ENCODE measurements around the gene CYFIP2.

CYFIP2 gene

DNA sequence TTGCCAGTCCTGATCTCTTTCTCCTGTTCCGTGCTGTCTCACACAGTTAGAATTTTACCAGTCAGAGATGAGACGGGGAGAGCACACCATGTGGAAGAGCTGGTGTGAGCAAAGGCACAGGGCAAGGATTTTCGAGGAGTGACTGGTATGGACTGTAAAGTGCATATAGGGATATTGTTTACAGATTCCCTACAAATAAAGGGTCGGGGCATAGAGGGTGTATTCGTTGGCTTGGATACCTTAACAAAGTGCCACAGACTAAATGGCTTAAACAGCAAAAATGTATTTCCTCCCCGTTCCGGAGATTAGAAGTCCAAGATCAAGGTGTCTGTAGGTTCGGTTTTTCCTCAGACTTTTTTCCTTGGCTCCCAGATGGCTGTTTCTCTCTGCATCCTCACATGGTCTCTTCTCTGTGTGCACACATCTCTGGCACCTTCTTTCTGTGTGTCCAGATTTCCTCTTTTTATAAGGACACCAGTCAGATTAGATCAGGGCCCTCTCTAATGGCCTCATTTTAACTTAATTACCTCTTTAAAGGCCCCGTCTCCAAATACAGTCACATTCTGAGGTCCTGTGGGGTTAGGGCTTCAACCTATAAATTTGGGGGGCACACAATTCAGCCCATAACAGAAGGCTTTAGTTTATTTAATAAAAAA is 23.4 kb downstream of the CYFIP2 start:
- Histone ChIP-seq H3K36me3 (ENCODE audit: control insufficient read depth in 2 of 2, insufficient read depth in 2 of 2, low read length in 2 of 2) (peaks cover 0 to 5% of the 10 kb centered on the region in 2 donors), H3K9ac (ENCODE audit: low read length in 2 of 2) (no peak overlapping the region), H3K27me3 (ENCODE audit: control insufficient read depth in 1 of 2, insufficient read depth in 2 of 2, low read length in 2 of 2) (no peaks in the 10 kb centered on the region), H3K27ac (ENCODE audit: low read length) (no peak overlapping the region), H3K4me1 (ENCODE audit: control insufficient read depth, insufficient read depth, low read length) (peaks cover 23% of the 10 kb centered on the region), H3K4me3 (ENCODE audit: low read length in 2 of 2) (no peak overlapping the region), H3K9me3 (ENCODE audit: control insufficient read depth in 2 of 2, low read length in 2 of 2) (no peaks in the 10 kb centered on the region)

DNA sequence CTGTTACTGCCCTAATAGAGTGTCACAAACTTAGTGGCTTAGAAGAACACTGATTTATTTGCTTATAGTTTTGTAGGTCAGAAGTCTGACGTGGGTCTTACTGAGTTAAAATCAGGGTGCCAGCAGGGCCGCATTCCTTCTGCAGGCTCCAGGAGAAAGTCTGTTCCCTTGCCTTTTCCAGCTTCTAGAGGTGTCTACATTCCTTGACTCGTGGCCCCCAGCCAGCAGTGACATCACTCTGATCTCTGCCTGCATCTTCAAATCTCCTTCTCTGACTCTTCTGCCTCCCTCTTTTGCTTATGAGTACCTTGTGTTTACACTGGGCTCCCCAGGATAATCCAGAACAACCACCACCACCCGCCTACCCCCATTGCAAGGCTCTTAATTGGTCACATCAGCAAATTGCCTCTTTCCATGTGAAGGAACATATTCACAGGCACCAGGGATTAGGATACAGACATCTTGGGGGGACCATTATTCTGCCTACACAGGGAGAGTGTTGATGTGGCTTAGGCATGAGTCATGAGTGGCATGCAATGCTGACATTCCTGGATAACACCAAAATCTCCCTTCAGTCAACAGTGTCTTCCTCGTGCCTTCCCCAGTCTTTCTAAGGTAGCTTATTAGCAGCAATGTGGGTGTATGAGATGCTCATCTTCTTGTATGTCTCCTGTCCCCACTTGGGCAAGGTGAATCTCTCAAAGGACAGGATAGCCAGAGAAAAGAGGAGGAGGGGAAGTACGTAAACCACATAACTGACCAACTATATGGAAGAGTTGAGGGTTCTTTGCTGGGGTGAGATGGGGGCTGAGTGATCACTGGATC is 24.4 kb downstream of the CYFIP2 start:
- Histone ChIP-seq H3K27ac (ENCODE audit: low read length) (no peak overlapping the region), H3K36me3 (ENCODE audit: control insufficient read depth in 2 of 2, insufficient read depth in 2 of 2, low read length in 2 of 2) (peaks cover 0 to 5% of the 10 kb centered on the region in 2 donors), H3K9ac (ENCODE audit: low read length in 2 of 2) (no peak overlapping the region), H3K4me3 (ENCODE audit: low read length in 2 of 2) (no peak overlapping the region), H3K4me1 (ENCODE audit: control insufficient read depth, insufficient read depth, low read length) (peaks cover 20% of the 10 kb centered on the region), H3K27me3 (ENCODE audit: control insufficient read depth in 1 of 2, insufficient read depth in 2 of 2, low read length in 2 of 2) (no peaks in the 10 kb centered on the region), H3K9me3 (ENCODE audit: control insufficient read depth in 2 of 2, low read length in 2 of 2) (no peaks in the 10 kb centered on the region)

- no peaks in the 10 kb centered on the region for H3K27me3 ChIP-seq (ENCODE audit: control insufficient read depth in 1 of 2, insufficient read depth in 2 of 2, low read length in 2 of 2)
- H3K27ac ChIP-seq (ENCODE audit: low read length) = no peak overlapping the region
- no peaks in the 10 kb centered on the region for H3K9me3 ChIP-seq (ENCODE audit: control insufficient read depth in 2 of 2, low read length in 2 of 2)
- H3K36me3 ChIP-seq (ENCODE audit: control insufficient read depth in 2 of 2, insufficient read depth in 2 of 2, low read length in 2 of 2) = peaks cover 0 to 5% of the 10 kb centered on the region in 2 donors
- H3K4me3 ChIP-seq (ENCODE audit: low read length in 2 of 2) = no peak overlapping the region
- H3K9ac ChIP-seq (ENCODE audit: low read length in 2 of 2) = no peak overlapping the region
- peaks cover 16% of the 10 kb centered on the region for H3K4me1 ChIP-seq (ENCODE audit: control insufficient read depth, insufficient read depth, low read length)
These were observed 25.2 kb downstream of the CYFIP2 start for GRCh38 chr5:157290981-157291711.

DNA sequence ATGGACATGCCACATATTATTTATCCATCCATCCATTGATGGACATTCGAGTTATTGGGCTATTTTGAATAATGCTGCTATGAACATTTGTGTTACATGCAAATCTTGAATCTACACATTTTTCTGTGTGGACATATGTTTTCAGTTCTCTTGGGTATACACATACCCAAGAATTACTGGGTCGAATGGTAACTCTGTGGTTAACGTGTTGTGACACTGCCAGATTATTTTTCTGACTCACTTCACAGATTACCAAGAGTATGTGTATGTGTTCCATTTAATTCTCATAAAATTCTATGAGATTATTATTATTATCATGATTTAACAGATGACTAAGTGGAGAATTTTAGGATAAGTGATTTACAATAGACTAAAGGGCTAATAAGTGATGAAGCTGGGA is 26.7 kb downstream of the CYFIP2 start:
- Histone ChIP-seq H3K27me3 (ENCODE audit: control insufficient read depth in 1 of 2, insufficient read depth in 2 of 2, low read length in 2 of 2) (no peaks in the 10 kb centered on the region), H3K9me3 (ENCODE audit: control insufficient read depth in 2 of 2, low read length in 2 of 2) (no peaks in the 10 kb centered on the region), H3K4me1 (ENCODE audit: control insufficient read depth, insufficient read depth, low read length) (peaks cover 9% of the 10 kb centered on the region), H3K36me3 (ENCODE audit: control insufficient read depth in 2 of 2, insufficient read depth in 2 of 2, low read length in 2 of 2) (peaks cover 6 to 7% of the 10 kb centered on the region in 2 donors), H3K9ac (ENCODE audit: low read length in 2 of 2) (no peak overlapping the region), H3K27ac (ENCODE audit: low read length) (no peak overlapping the region), H3K4me3 (ENCODE audit: low read length in 2 of 2) (no peak overlapping the region)

DNA sequence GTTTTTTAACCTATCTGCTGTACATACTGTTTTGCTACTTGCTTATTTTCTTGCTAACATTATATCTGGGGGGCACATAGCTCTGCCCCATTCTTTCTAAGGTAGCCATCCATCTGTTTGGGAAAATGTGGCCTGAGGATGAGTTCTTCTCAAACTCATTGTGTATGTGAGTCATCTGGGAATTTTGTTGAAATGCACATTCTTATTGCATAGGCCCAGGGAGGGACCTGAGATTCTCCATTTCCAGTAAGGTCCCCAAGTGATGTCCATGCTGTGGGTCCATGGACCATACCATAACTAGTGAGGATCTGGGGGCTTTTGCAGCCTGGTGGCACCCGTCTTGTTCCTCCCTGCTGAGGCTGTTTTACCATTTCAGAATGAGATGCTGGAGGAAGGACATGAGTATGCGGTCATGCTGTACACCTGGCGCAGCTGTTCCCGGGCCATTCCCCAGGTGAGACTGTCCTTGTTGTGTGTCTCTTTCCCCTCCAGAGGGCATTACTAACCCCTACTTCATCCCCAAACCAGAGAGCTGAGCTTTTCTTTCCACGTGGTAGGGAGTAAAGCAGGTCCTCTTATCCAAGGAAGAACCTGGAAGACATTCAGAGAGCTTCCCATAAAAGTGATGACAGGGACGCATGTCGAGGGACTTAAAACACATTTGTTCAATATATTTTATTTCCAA is 28.6 kb downstream of the CYFIP2 start:
- Histone ChIP-seq H3K9ac (ENCODE audit: low read length in 2 of 2) (no peak overlapping the region), H3K4me1 (ENCODE audit: control insufficient read depth, insufficient read depth, low read length) (peaks cover 9% of the 10 kb centered on the region), H3K27ac (ENCODE audit: low read length) (no peak overlapping the region), H3K27me3 (ENCODE audit: control insufficient read depth in 1 of 2, insufficient read depth in 2 of 2, low read length in 2 of 2) (no peaks in the 10 kb centered on the region), H3K4me3 (ENCODE audit: low read length in 2 of 2) (no peak overlapping the region), H3K36me3 (ENCODE audit: control insufficient read depth in 2 of 2, insufficient read depth in 2 of 2, low read length in 2 of 2) (peaks cover 5 to 6% of the 10 kb centered on the region in 2 donors), H3K9me3 (ENCODE audit: control insufficient read depth in 2 of 2, low read length in 2 of 2) (no peaks in the 10 kb centered on the region)

DNA sequence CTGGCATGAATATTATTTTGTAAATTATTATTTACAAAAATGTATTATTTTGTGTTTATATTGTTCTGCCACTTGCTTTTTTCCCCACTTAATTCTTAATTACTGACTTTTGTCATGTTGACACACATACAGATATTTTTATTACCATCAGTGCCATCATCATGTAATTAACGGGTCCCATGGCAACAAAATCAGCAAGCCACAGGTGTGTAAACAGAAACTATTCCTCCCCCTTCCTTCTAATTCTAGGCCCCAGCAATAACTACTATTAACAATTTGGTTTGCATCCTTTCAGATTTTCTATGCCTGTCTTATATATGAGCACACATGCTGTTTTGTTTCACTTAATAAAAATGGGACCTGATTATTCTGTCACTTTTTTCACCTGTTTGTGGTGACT is 29.3 kb downstream of the CYFIP2 start:
- Histone ChIP-seq H3K4me1 (ENCODE audit: control insufficient read depth, insufficient read depth, low read length) (peaks cover 7% of the 10 kb centered on the region), H3K27ac (ENCODE audit: low read length) (no peak overlapping the region), H3K36me3 (ENCODE audit: control insufficient read depth in 2 of 2, insufficient read depth in 2 of 2, low read length in 2 of 2) (peaks cover 5 to 6% of the 10 kb centered on the region in 2 donors), H3K27me3 (ENCODE audit: control insufficient read depth in 1 of 2, insufficient read depth in 2 of 2, low read length in 2 of 2) (no peaks in the 10 kb centered on the region), H3K9me3 (ENCODE audit: control insufficient read depth in 2 of 2, low read length in 2 of 2) (no peaks in the 10 kb centered on the region), H3K9ac (ENCODE audit: low read length in 2 of 2) (no peak overlapping the region), H3K4me3 (ENCODE audit: low read length in 2 of 2) (no peak overlapping the region)

GRCh38 chr5:157300564-157300963 is 34.6 kb downstream of the CYFIP2 start:
- Histone ChIP-seq H3K4me1 (ENCODE audit: control insufficient read depth, insufficient read depth, low read length) (no peaks in the 10 kb centered on the region), H3K27ac (ENCODE audit: low read length) (no peak overlapping the region), H3K4me3 (ENCODE audit: low read length in 2 of 2) (no peak overlapping the region), H3K9me3 (ENCODE audit: control insufficient read depth in 2 of 2, low read length in 2 of 2) (no peaks in the 10 kb centered on the region), H3K9ac (ENCODE audit: low read length in 2 of 2) (no peak overlapping the region), H3K27me3 (ENCODE audit: control insufficient read depth in 1 of 2, insufficient read depth in 2 of 2, low read length in 2 of 2) (no peaks in the 10 kb centered on the region), H3K36me3 (ENCODE audit: control insufficient read depth in 2 of 2, insufficient read depth in 2 of 2, low read length in 2 of 2) (peaks cover 13 to 17% of the 10 kb centered on the region in 2 donors)

GRCh38 chr5:157301066-157301465 is 35.1 kb downstream of the CYFIP2 start:
- Histone ChIP-seq H3K4me3 (ENCODE audit: low read length in 2 of 2) (no peak overlapping the region), H3K9me3 (ENCODE audit: control insufficient read depth in 2 of 2, low read length in 2 of 2) (no peaks in the 10 kb centered on the region), H3K27ac (ENCODE audit: low read length) (no peak overlapping the region), H3K36me3 (ENCODE audit: control insufficient read depth in 2 of 2, insufficient read depth in 2 of 2, low read length in 2 of 2) (peaks cover 13 to 17% of the 10 kb centered on the region in 2 donors), H3K4me1 (ENCODE audit: control insufficient read depth, insufficient read depth, low read length) (no peaks in the 10 kb centered on the region), H3K9ac (ENCODE audit: low read length in 2 of 2) (no peak overlapping the region), H3K27me3 (ENCODE audit: control insufficient read depth in 1 of 2, insufficient read depth in 2 of 2, low read length in 2 of 2) (no peaks in the 10 kb centered on the region)

DNA sequence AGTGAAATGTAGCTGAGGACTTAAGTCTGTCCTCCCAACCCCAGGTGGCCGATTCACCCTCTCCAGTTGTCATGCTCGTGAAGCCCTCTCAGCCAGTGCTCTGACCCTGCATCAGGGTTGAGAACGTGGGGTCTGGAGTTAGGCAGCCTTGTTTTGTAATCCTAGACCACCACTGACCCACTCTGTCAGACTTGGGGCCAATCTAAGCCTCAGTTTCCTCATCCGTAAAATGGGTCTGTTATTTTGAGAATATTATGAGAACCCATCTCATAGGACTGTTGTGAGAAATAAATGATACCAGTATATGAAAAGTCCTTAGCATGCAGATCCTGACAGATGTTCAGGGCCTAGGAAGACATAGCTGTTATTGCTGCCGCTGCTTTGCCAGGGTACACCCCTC is 37.1 kb downstream of the CYFIP2 start:
- no peak overlapping the region for H3K9ac ChIP-seq (ENCODE audit: low read length in 2 of 2)
- no peak overlapping the region for H3K27ac ChIP-seq (ENCODE audit: low read length)
- peaks cover 11% of the 10 kb centered on the region in 2 donors for H3K36me3 ChIP-seq (ENCODE audit: control insufficient read depth in 2 of 2, insufficient read depth in 2 of 2, low read length in 2 of 2)
- no peaks in the 10 kb centered on the region for H3K4me1 ChIP-seq (ENCODE audit: control insufficient read depth, insufficient read depth, low read length)
- H3K27me3 ChIP-seq (ENCODE audit: control insufficient read depth in 1 of 2, insufficient read depth in 2 of 2, low read length in 2 of 2) = no peaks in the 10 kb centered on the region
- H3K9me3 ChIP-seq (ENCODE audit: control insufficient read depth in 2 of 2, low read length in 2 of 2) = no peaks in the 10 kb centered on the region
- no peak overlapping the region for H3K4me3 ChIP-seq (ENCODE audit: low read length in 2 of 2)

- no peak overlapping the region for H3K9ac ChIP-seq (ENCODE audit: low read length in 2 of 2)
- no peaks in the 10 kb centered on the region for H3K27me3 ChIP-seq (ENCODE audit: control insufficient read depth in 1 of 2, insufficient read depth in 2 of 2, low read length in 2 of 2)
- H3K9me3 ChIP-seq (ENCODE audit: control insufficient read depth in 2 of 2, low read length in 2 of 2) = no peaks in the 10 kb centered on the region
- H3K36me3 ChIP-seq (ENCODE audit: control insufficient read depth in 2 of 2, insufficient read depth in 2 of 2, low read length in 2 of 2) = peaks cover 11% of the 10 kb centered on the region in 2 donors
- no peak overlapping the region for H3K27ac ChIP-seq (ENCODE audit: low read length)
- no peaks in the 10 kb centered on the region for H3K4me1 ChIP-seq (ENCODE audit: control insufficient read depth, insufficient read depth, low read length)
- no peak overlapping the region for H3K4me3 ChIP-seq (ENCODE audit: low read length in 2 of 2)
These were observed 37.9 kb downstream of the CYFIP2 start for GRCh38 chr5:157303667-157304327.

Measured in stomach smooth muscle (tissue), 2 donors.